Panc1 (cell line): ENCODE measurements around the gene ZNF544. TPM values are rescaled to one million over a fixed set of nuclear protein-coding genes. Genes with fewer than 3 reads are reported as not detected.

Experiments used
- ATAC-seq: fragments of 200-7000 bp; cut with Tn5 transposase; 2 replicates; pipeline ENCODE4 v1.9.1; 2020; ENCODE audit warnings: mild to moderate bottlenecking, moderate library complexity
- BruUV-seq: library from RNA; stranded (reverse); fragments of 400-500 nt; replicated peaks from 2 replicates; lab custom pipeline; 2021; lab: Mats Ljungman, UMichigan
- CTCF ChIA-PET: fragments of 300-600 bp; sonication (Branson Sonifier 250); formaldehyde crosslinking; loops from one replicate; lab custom pipeline; 2022; ENCODE audit warnings: antibody characterized with exemption; lab: Charles Lee
- POLR2A ChIA-PET: fragments of 300-600 bp; sonication (Branson Sonifier 250); formaldehyde crosslinking; loops from one replicate; lab custom pipeline; 2022; ENCODE audit warnings: antibody characterized with exemption; lab: Charles Lee
- DNase-seq: peaks from one replicate; pipeline ENCODE4 v3.0.0-alpha.2; 2010; ENCODE audit warnings: low read depth, low spot score
- H3K27ac ChIP-seq: 2 replicates; pipeline ENCODE4 v1.5.1; 2011; ENCODE audit warnings: mild to moderate bottlenecking, low read length, inconsistent platforms
- H3K27me3 ChIP-seq: fragments of 200-500 bp; sonication (Bioruptor generic); 2 replicates; pipeline ENCODE4 v1.6.0; 2014; ENCODE audit warnings: low read length, inconsistent platforms; ENCODE audit not compliant: control insufficient read depth, insufficient read depth
- H3K36me3 ChIP-seq: fragments of 200-500 bp; sonication (Bioruptor generic); 2 replicates; pipeline ENCODE4 v1.5.1; 2014; ENCODE audit warnings: inconsistent platforms, mild to moderate bottlenecking, low read length, moderate library complexity; ENCODE audit not compliant: control insufficient read depth, insufficient read depth
- H3K4me1 ChIP-seq: 2 replicates; pipeline ENCODE4 v1.5.1; 2011; ENCODE audit warnings: inconsistent platforms, mild to moderate bottlenecking, low read length, moderate library complexity; ENCODE audit not compliant: control insufficient read depth, insufficient read depth
- H3K4me3 ChIP-seq, 2 experiments: 2 replicates each; pipeline ENCODE4 v1.5.1; 2011 to 2012; ENCODE audit warnings: low read depth in 2 of 2, low read length in 2 of 2, mild to moderate bottlenecking in 2 of 2, inconsistent platforms in 1 of 2, moderate library complexity in 1 of 2
- H3K9me3 ChIP-seq: fragments of 200-500 bp; sonication (Bioruptor generic); 2 replicates; pipeline ENCODE4 v1.5.1; 2014; ENCODE audit warnings: low read depth, mild to moderate bottlenecking, inconsistent platforms, low read length, moderate library complexity; ENCODE audit not compliant: control insufficient read depth, insufficient read depth
- POLR2AphosphoS5 ChIP-seq: IDR thresholded peaks from 2 replicates; pipeline ENCODE4 v1.6.1; 2012; ENCODE audit warnings: mild to moderate bottlenecking, low read depth, low read length, moderate library complexity
- SIN3A ChIP-seq: IDR thresholded peaks from 2 replicates; pipeline ENCODE4 v1.6.1; 2012; ENCODE audit warnings: low read depth, mild to moderate bottlenecking, low read length, moderate library complexity, borderline replicate concordance; ENCODE audit not compliant: insufficient read depth
- TCF7L2 ChIP-seq: IDR thresholded peaks from 2 replicates; pipeline ENCODE4 v1.6.1; 2011; ENCODE audit warnings: mild to moderate bottlenecking, low read depth, low read length, inconsistent platforms
- in situ Hi-C: cut with HindIII; loops from 2 replicates; pipeline ENCODE4 v1.10.0; 2016; ENCODE audit warnings: low sequenced_read_pairs, low pct_unique_long_range_greater_than_20kb
- intact Hi-C: fragments of 100-400 bp; cut with micrococcal nuclease; formaldehyde crosslinking; loops from one replicate; pipeline ENCODE4 v1.10.0; 2022; ENCODE audit not compliant: unreplicated experiment
- total RNA-seq: library from RNA; stranded (reverse); gene quantifications from one replicate; pipeline ENCODE4 v1.2.1, GENCODE V29; 2021; ENCODE audit not compliant: unreplicated experiment
- TF ChIP-seq, protein P1 (sequence below), 2 experiments: IDR thresholded peaks; 2 replicates each; pipeline ENCODE4 v1.6.1; 2011 to 2012; ENCODE audit warnings: low read depth in 2 of 2, control low read depth in 1 of 2, low read length in 1 of 2, mild to moderate bottlenecking in 1 of 2, moderate library complexity in 1 of 2; ENCODE audit not compliant: insufficient read depth in 1 of 2
- TF ChIP-seq, protein P2 (sequence below): fragments of 450-650 bp; IDR thresholded peaks from 2 replicates; pipeline ENCODE4 v1.5.1; 2017; ENCODE audit warnings: mild to moderate bottlenecking

ZNF544 gene
- total RNA-seq, 1 experiment from 2014 or later, result 48.5 TPM

DNA sequence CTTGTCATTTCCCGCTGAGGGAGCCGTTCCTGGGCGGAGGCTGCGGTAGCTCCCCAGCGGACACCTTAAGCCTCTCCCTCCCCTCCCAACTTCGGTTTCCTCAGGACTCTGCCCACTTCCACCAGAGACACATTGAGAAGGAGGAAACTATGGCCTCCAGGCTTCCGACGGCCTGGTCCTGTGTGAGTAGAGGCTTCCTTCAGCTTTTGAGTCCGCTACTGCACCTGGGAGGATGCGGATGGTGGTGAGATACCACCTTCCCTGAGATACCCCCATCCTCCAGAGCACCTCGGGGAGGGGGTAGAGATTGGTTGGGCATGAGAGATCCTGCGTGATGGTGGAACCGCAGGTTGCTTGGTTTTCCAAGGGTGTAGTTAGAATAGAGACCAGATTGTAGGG lies 44.9 kb upstream of the ZNF544 start:
- TSS peak; percentile 82 for BruUV-seq
- no peaks in the 10 kb centered on the region for H3K36me3 ChIP-seq
- peak overlapping the region; percentile 75 for H3K27ac ChIP-seq
- intact Hi-C loops (no loop called here), in situ Hi-C loops (no loop called here)
- CTCF ChIA-PET, result no interaction called here
- POLR2A ChIA-PET, result no interaction called here
- H3K9me3 ChIP-seq, result peaks cover 56% of the 10 kb centered on the region
- H3K4me1 ChIP-seq, result no peaks in the 10 kb centered on the region
- DNase-seq, result no peak
- H3K4me3 ChIP-seq, result peak overlapping the region; percentile 55 to 61
- TF ChIP-seq, protein P1, sequence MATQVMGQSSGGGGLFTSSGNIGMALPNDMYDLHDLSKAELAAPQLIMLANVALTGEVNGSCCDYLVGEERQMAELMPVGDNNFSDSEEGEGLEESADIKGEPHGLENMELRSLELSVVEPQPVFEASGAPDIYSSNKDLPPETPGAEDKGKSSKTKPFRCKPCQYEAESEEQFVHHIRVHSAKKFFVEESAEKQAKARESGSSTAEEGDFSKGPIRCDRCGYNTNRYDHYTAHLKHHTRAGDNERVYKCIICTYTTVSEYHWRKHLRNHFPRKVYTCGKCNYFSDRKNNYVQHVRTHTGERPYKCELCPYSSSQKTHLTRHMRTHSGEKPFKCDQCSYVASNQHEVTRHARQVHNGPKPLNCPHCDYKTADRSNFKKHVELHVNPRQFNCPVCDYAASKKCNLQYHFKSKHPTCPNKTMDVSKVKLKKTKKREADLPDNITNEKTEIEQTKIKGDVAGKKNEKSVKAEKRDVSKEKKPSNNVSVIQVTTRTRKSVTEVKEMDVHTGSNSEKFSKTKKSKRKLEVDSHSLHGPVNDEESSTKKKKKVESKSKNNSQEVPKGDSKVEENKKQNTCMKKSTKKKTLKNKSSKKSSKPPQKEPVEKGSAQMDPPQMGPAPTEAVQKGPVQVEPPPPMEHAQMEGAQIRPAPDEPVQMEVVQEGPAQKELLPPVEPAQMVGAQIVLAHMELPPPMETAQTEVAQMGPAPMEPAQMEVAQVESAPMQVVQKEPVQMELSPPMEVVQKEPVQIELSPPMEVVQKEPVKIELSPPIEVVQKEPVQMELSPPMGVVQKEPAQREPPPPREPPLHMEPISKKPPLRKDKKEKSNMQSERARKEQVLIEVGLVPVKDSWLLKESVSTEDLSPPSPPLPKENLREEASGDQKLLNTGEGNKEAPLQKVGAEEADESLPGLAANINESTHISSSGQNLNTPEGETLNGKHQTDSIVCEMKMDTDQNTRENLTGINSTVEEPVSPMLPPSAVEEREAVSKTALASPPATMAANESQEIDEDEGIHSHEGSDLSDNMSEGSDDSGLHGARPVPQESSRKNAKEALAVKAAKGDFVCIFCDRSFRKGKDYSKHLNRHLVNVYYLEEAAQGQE (IDR thresholded peaks at IDR 0.05; ENCODE audit: insufficient read depth in 1 of 2, low read depth in 2 of 2, low read length in 1 of 2), result no peak
- no peak for TF ChIP-seq TCF7L2
- TF ChIP-seq, protein P2, sequence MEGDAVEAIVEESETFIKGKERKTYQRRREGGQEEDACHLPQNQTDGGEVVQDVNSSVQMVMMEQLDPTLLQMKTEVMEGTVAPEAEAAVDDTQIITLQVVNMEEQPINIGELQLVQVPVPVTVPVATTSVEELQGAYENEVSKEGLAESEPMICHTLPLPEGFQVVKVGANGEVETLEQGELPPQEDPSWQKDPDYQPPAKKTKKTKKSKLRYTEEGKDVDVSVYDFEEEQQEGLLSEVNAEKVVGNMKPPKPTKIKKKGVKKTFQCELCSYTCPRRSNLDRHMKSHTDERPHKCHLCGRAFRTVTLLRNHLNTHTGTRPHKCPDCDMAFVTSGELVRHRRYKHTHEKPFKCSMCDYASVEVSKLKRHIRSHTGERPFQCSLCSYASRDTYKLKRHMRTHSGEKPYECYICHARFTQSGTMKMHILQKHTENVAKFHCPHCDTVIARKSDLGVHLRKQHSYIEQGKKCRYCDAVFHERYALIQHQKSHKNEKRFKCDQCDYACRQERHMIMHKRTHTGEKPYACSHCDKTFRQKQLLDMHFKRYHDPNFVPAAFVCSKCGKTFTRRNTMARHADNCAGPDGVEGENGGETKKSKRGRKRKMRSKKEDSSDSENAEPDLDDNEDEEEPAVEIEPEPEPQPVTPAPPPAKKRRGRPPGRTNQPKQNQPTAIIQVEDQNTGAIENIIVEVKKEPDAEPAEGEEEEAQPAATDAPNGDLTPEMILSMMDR, result no peak
- TF ChIP-seq POLR2AphosphoS5, result no peak
- no peak for TF ChIP-seq SIN3A
- ATAC-seq, result no peak; the same call in 1 of the 2 replicates
- no peaks in the 10 kb centered on the region for H3K27me3 ChIP-seq

DNA sequence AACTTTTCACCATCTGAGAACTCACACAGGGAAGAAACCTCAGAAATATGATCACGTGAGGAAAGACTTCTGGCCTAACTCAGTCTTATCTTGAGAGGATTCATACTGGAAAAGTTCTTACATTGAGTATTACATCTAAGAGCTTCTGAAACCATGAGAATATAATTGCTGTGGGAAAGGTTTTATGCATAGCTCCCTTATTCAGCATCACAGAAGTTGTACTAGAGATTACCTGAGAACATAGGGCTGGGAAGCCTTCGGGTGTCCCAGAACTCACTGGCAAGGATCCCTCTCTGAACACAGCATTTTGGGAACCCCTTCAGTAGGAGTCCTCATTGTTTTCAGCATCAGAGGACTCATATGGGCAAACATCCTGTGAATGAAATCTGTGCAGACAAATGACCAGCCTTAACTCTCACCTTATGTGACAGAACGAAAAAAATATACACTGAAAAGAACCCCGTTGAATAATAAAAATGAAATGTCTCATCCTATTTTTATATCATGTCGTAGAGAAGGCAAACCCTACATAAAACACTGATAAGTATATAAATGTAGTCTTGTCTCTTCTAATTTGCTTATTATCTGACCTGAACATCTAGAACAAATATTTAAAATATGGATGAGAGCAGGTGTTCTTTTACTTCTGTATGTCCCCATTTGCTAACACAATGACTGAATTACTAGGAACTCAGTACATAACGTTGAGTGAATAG lies 31.7 kb upstream of the ZNF544 start:
- Histone ChIP-seq H3K27ac (no peak overlapping the region), H3K36me3 (no peaks in the 10 kb centered on the region), H3K4me1 (no peaks in the 10 kb centered on the region), H3K4me3 (no peak overlapping the region), H3K27me3 (no peaks in the 10 kb centered on the region), H3K9me3 (peaks cover 63% of the 10 kb centered on the region)
- POLR2A ChIA-PET, result no interaction called here
- BruUV-seq, result TSS peak; percentile 23
- intact Hi-C loops (no loop called here), in situ Hi-C loops (no loop called here)
- ATAC-seq, result no peak
- DNase-seq, result no peak
- CTCF ChIA-PET, result interaction anchor here (0.6 kb wide), 1 partner anchor 150 kb away, joined by 3 read pairs; no protein-coding TSS in a partner anchor
- no peak for TF ChIP-seq TCF7L2
- TF ChIP-seq, protein P1 (IDR thresholded peaks at IDR 0.05; ENCODE audit: insufficient read depth in 1 of 2, low read depth in 2 of 2, low read length in 1 of 2), result no peak
- no peak for TF ChIP-seq POLR2AphosphoS5
- TF ChIP-seq, protein P2, result no peak
- TF ChIP-seq SIN3A, result no peak
